ENCODE data around the gene ALDH1L1.

Gene ALDH1L1

GRCh38 chr3:126199256-126199655, 18.9 kb upstream of the ALDH1L1 start:
- H3K27me3 Mint-ChIP-seq (ENCODE audit: low read depth) = no peaks in the 10 kb centered on the region
- no peak overlapping the region for H3K4me3 Mint-ChIP-seq
- peaks cover 9% of the 10 kb centered on the region for H3K36me3 Mint-ChIP-seq (ENCODE audit: low read depth)
- no peak for TF ChIP-seq CTCF (IDR thresholded peaks at IDR 0.05; ENCODE audit: unreplicated experiment in 3 of 3)
- peaks cover 20% of the 10 kb centered on the region for H3K9me3 Mint-ChIP-seq
- peak overlapping the region in 1 of 3 experiments; percentile 28 for H3K27ac Mint-ChIP-seq
- H3K4me1 Mint-ChIP-seq = peaks cover 6% of the 10 kb centered on the region

- no peaks in the 10 kb centered on the region for H3K27me3 Mint-ChIP-seq (ENCODE audit: low read depth)
- TF ChIP-seq CTCF (IDR thresholded peaks at IDR 0.05; ENCODE audit: unreplicated experiment in 3 of 3) = peak; percentile 30 to 58 (median 42)
- H3K9me3 Mint-ChIP-seq = peaks cover 20% of the 10 kb centered on the region
- no peak overlapping the region for H3K4me3 Mint-ChIP-seq
- H3K27ac Mint-ChIP-seq = no peak overlapping the region
- H3K36me3 Mint-ChIP-seq (ENCODE audit: low read depth) = peaks cover 9% of the 10 kb centered on the region
- H3K4me1 Mint-ChIP-seq = peaks cover 6% of the 10 kb centered on the region
These were observed 17.6 kb upstream of the ALDH1L1 start for GRCh38 chr3:126197854-126198584.

GRCh38 chr3:126197343-126197742, 17.0 kb upstream of the ALDH1L1 start:
- H3K9me3 Mint-ChIP-seq = peaks cover 24% of the 10 kb centered on the region
- peaks cover 9% of the 10 kb centered on the region for H3K36me3 Mint-ChIP-seq (ENCODE audit: low read depth)
- H3K4me3 Mint-ChIP-seq = no peak overlapping the region
- peak overlapping the region in 1 of 3 experiments; percentile 40 for H3K27ac Mint-ChIP-seq
- no peak for TF ChIP-seq CTCF (IDR thresholded peaks at IDR 0.05; ENCODE audit: unreplicated experiment in 3 of 3)
- H3K4me1 Mint-ChIP-seq = peaks cover 3% of the 10 kb centered on the region
- no peaks in the 10 kb centered on the region for H3K27me3 Mint-ChIP-seq (ENCODE audit: low read depth)

GRCh38 chr3:126194713-126195305, 14.4 kb upstream of the ALDH1L1 start:
- peaks cover 9% of the 10 kb centered on the region for H3K36me3 Mint-ChIP-seq (ENCODE audit: low read depth)
- no peaks in the 10 kb centered on the region for H3K27me3 Mint-ChIP-seq (ENCODE audit: low read depth)
- peaks cover 31% of the 10 kb centered on the region for H3K9me3 Mint-ChIP-seq
- no peak overlapping the region for H3K27ac Mint-ChIP-seq
- no peaks in the 10 kb centered on the region for H3K4me1 Mint-ChIP-seq
- no peak overlapping the region for H3K4me3 Mint-ChIP-seq
- no peak for TF ChIP-seq CTCF (IDR thresholded peaks at IDR 0.05; ENCODE audit: unreplicated experiment in 3 of 3)

GRCh38 chr3:126191246-126191645, 10.9 kb upstream of the ALDH1L1 start:
- Mint-ChIP-seq H3K4me1 (no peaks in the 10 kb centered on the region), H3K27me3 (ENCODE audit: low read depth) (peaks cover 4% of the 10 kb centered on the region), H3K27ac (no peak overlapping the region), H3K36me3 (ENCODE audit: low read depth) (peaks cover 7% of the 10 kb centered on the region), H3K9me3 (peaks cover 20% of the 10 kb centered on the region), H3K4me3 (no peak overlapping the region)
- no peak for TF ChIP-seq CTCF (IDR thresholded peaks at IDR 0.05; ENCODE audit: unreplicated experiment in 3 of 3)

GRCh38 chr3:126187920-126188319, 7.5 kb upstream of the ALDH1L1 start:
- H3K4me1 Mint-ChIP-seq = no peaks in the 10 kb centered on the region

More at GRCh38 chr3:126187920-126188319, 7.5 kb upstream of the ALDH1L1 start:
- H3K9me3 Mint-ChIP-seq = peaks cover 12% of the 10 kb centered on the region
- H3K27ac Mint-ChIP-seq = no peak overlapping the region
- H3K27me3 Mint-ChIP-seq (ENCODE audit: low read depth) = peaks cover 20% of the 10 kb centered on the region
- no peaks in the 10 kb centered on the region for H3K36me3 Mint-ChIP-seq (ENCODE audit: low read depth)
- no peak overlapping the region for H3K4me3 Mint-ChIP-seq
- no peak for TF ChIP-seq CTCF (IDR thresholded peaks at IDR 0.05; ENCODE audit: unreplicated experiment in 3 of 3)

Data from nephron (organoid).